Measurements from ENCODE around the gene ATP8B1.

The ATP8B1 gene

GRCh38 chr18:57782049-57782448 lies 21.1 kb downstream of the ATP8B1 start:
- TF ChIP-seq POLR2AphosphoS5 (IDR thresholded peaks at IDR 0.05; ENCODE audit: low read depth) (no peak), SPI1 (IDR thresholded peaks at IDR 0.05; ENCODE audit: borderline replicate concordance, low read depth) (no peak), GABPA (IDR thresholded peaks at IDR 0.05; ENCODE audit: low read depth) (no peak)
- TF ChIP-seq, protein P1, sequence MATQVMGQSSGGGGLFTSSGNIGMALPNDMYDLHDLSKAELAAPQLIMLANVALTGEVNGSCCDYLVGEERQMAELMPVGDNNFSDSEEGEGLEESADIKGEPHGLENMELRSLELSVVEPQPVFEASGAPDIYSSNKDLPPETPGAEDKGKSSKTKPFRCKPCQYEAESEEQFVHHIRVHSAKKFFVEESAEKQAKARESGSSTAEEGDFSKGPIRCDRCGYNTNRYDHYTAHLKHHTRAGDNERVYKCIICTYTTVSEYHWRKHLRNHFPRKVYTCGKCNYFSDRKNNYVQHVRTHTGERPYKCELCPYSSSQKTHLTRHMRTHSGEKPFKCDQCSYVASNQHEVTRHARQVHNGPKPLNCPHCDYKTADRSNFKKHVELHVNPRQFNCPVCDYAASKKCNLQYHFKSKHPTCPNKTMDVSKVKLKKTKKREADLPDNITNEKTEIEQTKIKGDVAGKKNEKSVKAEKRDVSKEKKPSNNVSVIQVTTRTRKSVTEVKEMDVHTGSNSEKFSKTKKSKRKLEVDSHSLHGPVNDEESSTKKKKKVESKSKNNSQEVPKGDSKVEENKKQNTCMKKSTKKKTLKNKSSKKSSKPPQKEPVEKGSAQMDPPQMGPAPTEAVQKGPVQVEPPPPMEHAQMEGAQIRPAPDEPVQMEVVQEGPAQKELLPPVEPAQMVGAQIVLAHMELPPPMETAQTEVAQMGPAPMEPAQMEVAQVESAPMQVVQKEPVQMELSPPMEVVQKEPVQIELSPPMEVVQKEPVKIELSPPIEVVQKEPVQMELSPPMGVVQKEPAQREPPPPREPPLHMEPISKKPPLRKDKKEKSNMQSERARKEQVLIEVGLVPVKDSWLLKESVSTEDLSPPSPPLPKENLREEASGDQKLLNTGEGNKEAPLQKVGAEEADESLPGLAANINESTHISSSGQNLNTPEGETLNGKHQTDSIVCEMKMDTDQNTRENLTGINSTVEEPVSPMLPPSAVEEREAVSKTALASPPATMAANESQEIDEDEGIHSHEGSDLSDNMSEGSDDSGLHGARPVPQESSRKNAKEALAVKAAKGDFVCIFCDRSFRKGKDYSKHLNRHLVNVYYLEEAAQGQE (IDR thresholded peaks at IDR 0.05; ENCODE audit: insufficient replicate concordance, low read depth) = no peak
- TF ChIP-seq, protein P2, sequence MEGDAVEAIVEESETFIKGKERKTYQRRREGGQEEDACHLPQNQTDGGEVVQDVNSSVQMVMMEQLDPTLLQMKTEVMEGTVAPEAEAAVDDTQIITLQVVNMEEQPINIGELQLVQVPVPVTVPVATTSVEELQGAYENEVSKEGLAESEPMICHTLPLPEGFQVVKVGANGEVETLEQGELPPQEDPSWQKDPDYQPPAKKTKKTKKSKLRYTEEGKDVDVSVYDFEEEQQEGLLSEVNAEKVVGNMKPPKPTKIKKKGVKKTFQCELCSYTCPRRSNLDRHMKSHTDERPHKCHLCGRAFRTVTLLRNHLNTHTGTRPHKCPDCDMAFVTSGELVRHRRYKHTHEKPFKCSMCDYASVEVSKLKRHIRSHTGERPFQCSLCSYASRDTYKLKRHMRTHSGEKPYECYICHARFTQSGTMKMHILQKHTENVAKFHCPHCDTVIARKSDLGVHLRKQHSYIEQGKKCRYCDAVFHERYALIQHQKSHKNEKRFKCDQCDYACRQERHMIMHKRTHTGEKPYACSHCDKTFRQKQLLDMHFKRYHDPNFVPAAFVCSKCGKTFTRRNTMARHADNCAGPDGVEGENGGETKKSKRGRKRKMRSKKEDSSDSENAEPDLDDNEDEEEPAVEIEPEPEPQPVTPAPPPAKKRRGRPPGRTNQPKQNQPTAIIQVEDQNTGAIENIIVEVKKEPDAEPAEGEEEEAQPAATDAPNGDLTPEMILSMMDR (IDR thresholded peaks at IDR 0.05; ENCODE audit: insufficient read depth, low read length) = no peak
- DNase-seq (ENCODE audit: low read depth in 1 of 2, low spot score in 1 of 2) = no peak
- H3K27me3 ChIP-seq (ENCODE audit: insufficient read depth, poor library complexity, severe bottlenecking) = no peaks in the 10 kb centered on the region
- H3K27ac ChIP-seq (replicated peaks) = no peak overlapping the region
- no peak overlapping the region for H3K4me3 ChIP-seq (replicated peaks; ENCODE audit: insufficient read depth, low read length)

DNA sequence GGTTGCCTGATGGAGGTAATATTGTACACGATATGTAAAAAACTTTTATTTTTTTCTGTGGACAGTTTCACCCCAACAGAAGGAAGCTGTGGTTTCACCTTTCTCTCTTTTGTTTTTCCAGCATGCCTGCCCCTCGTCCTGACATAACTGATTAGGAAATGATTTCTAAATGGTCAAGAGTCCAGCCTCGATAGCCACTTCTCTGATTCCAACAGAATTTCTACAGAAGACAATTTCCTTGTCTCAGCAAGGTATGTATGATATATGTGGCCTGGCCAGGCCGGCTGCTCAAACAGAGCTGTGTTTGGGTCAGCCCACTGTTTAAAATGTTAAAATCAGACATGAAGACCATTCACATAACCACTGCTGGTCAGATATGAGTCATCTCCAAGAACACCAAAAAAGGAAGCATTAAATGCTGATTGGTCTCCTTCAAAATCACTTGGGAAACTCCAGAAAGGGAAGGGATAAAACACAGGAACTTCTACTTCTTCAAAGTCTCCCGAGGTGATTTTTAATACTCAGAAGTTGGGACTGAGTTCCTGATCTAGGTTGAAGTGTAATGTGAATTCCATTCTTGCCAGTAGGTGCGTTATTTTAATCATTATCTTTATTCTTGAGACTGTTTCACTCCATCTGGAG lies 22.3 kb downstream of the ATP8B1 start:
- peak in 1 of 2 experiments; percentile 73 for DNase-seq (ENCODE audit: low read depth in 1 of 2, low spot score in 1 of 2)
- H3K27me3 ChIP-seq (ENCODE audit: insufficient read depth, poor library complexity, severe bottlenecking) = no peaks in the 10 kb centered on the region
- TF ChIP-seq POLR2AphosphoS5 (IDR thresholded peaks at IDR 0.05; ENCODE audit: low read depth) = no peak
- TF ChIP-seq, protein P2 (IDR thresholded peaks at IDR 0.05; ENCODE audit: insufficient read depth, low read length) = no peak
- TF ChIP-seq SPI1 (IDR thresholded peaks at IDR 0.05; ENCODE audit: borderline replicate concordance, low read depth) = no peak
- no peak overlapping the region for H3K4me3 ChIP-seq (replicated peaks; ENCODE audit: insufficient read depth, low read length)
- H3K27ac ChIP-seq (replicated peaks) = no peak overlapping the region

GRCh38 chr18:57780318-57780705 lies 22.8 kb downstream of the ATP8B1 start:
- DNase-seq (ENCODE audit: low read depth in 1 of 2, low spot score in 1 of 2) = no peak
- TF ChIP-seq POLR2AphosphoS5 (IDR thresholded peaks at IDR 0.05; ENCODE audit: low read depth) (no peak), GABPA (IDR thresholded peaks at IDR 0.05; ENCODE audit: low read depth) (no peak), SPI1 (IDR thresholded peaks at IDR 0.05; ENCODE audit: borderline replicate concordance, low read depth) (no peak)
- TF ChIP-seq, protein P1 (IDR thresholded peaks at IDR 0.05; ENCODE audit: insufficient replicate concordance, low read depth) = no peak
- TF ChIP-seq, protein P2 (IDR thresholded peaks at IDR 0.05; ENCODE audit: insufficient read depth, low read length) = no peak

DNA sequence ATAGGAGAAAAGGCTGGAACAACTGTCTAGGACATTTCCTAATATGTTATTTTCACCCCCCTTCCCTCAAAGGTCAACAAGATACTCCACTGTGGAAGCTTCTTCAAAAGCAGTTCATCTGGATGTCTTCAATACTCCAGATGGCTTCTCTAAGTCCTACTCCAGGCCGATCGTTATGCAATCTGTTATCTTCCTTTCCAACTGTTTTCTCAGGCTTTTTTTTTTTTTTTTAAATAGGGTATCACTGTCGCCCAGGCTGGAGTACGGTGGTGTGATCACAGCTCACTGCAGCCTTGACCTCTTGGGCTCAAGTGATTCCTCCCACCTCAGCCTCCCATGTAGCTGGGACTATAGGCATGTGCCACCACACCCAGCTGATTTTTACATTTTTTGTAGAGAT lies 26.3 kb downstream of the ATP8B1 start:
- no peak for DNase-seq (ENCODE audit: low read depth in 1 of 2, low spot score in 1 of 2)
- TF ChIP-seq SPI1 (IDR thresholded peaks at IDR 0.05; ENCODE audit: borderline replicate concordance, low read depth) (no peak), GABPA (IDR thresholded peaks at IDR 0.05; ENCODE audit: low read depth) (no peak), POLR2AphosphoS5 (IDR thresholded peaks at IDR 0.05; ENCODE audit: low read depth) (no peak)
- TF ChIP-seq, protein P1 (IDR thresholded peaks at IDR 0.05; ENCODE audit: insufficient replicate concordance, low read depth) = no peak
- TF ChIP-seq, protein P2 (IDR thresholded peaks at IDR 0.05; ENCODE audit: insufficient read depth, low read length) = no peak
- Histone ChIP-seq H3K27me3 (ENCODE audit: insufficient read depth, poor library complexity, severe bottlenecking) (no peaks in the 10 kb centered on the region), H3K4me3 (replicated peaks; ENCODE audit: insufficient read depth, low read length) (no peak overlapping the region), H3K27ac (replicated peaks) (no peak overlapping the region)

More at GRCh38 chr18:57780318-57780705, 22.8 kb downstream of the ATP8B1 start:
- Histone ChIP-seq H3K27me3 (ENCODE audit: insufficient read depth, poor library complexity, severe bottlenecking) (no peaks in the 10 kb centered on the region), H3K27ac (replicated peaks) (no peak overlapping the region), H3K4me3 (replicated peaks; ENCODE audit: insufficient read depth, low read length) (no peak overlapping the region)
